Peyer's patch (tissue), 4 donors: ENCODE measurements around the gene SQSTM1.

ENCODE experiments used
- CTCF ChIP-seq, 6 experiments: fragments of 450-650 bp in 4 of 6; fragments of 200-600 bp in 2 of 6; sonication (generic) in 1 of 6; IDR thresholded peaks; one replicate each; pipeline ENCODE4 v1.5.1; 2017 to 2019; ENCODE audit warnings: antibody characterized with exemption in 6 of 6, mild to moderate bottlenecking in 3 of 6, moderate library complexity in 1 of 6
- POLR2A ChIP-seq, 2 donors: fragments of 450-650 bp; IDR thresholded peaks; one replicate each; pipeline ENCODE4 v1.5.1; 2017; ENCODE audit warnings: antibody characterized with exemption in 2 of 2, mild to moderate bottlenecking in 2 of 2, moderate library complexity in 2 of 2

- TF ChIP-seq POLR2A (IDR thresholded peaks at IDR 0.05) (no peak), CTCF (IDR thresholded peaks at IDR 0.05) (no peak)
These were observed 6.6 kb upstream of the SQSTM1 start for GRCh38 chr5:179814090-179814489.
